OCI-LY1 (cell line): ENCODE data around the gene NR6A1.

ENCODE experiments used
- H2AFZ ChIP-seq: fragments of 200-600 bp; sonication (generic), shearing (Covaris generic); 2 replicates; pipeline ENCODE4 v1.6.0; 2014; ENCODE audit warnings: antibody characterized with exemption, mild to moderate bottlenecking, low read length
- H3F3A ChIP-seq: fragments of 200-600 bp; sonication (generic), shearing (Covaris generic); 2 replicates; pipeline ENCODE4 v1.6.0; 2014; ENCODE audit warnings: mild to moderate bottlenecking, antibody characterized with exemption, low read length, moderate library complexity; ENCODE audit not compliant: insufficient read depth
- H3K27ac ChIP-seq: fragments of 200-600 bp; sonication (generic); 2 replicates; pipeline ENCODE4 v1.5.1; 2014; ENCODE audit warnings: low read length, mixed run types, mild to moderate bottlenecking, low read depth; ENCODE audit not compliant: poor library complexity, severe bottlenecking
- H3K27me3 ChIP-seq: fragments of 200-600 bp; sonication (generic); 2 replicates; pipeline ENCODE4 v1.6.0; 2014; ENCODE audit warnings: antibody characterized with exemption, mild to moderate bottlenecking, low read length, moderate library complexity; ENCODE audit not compliant: insufficient read depth
- H3K36me3 ChIP-seq: fragments of 200-600 bp; sonication (generic); 2 replicates; pipeline ENCODE4 v1.6.1; 2014; ENCODE audit warnings: mild to moderate bottlenecking, antibody characterized with exemption, low read length, moderate library complexity, mixed read lengths; ENCODE audit not compliant: insufficient read depth
- H3K4me1 ChIP-seq: fragments of 200-600 bp; sonication (generic); 2 replicates; pipeline ENCODE4 v1.5.1; 2014; ENCODE audit warnings: mild to moderate bottlenecking, low read length, moderate library complexity; ENCODE audit not compliant: insufficient read depth, severe bottlenecking
- H3K4me2 ChIP-seq: fragments of 200-600 bp; sonication (generic), shearing (Covaris generic); 2 replicates; pipeline ENCODE4 v1.6.1; 2014; ENCODE audit warnings: low read length
- H3K4me3 ChIP-seq: fragments of 200-600 bp; sonication (generic); 2 replicates; pipeline ENCODE4 v1.5.1; 2014; ENCODE audit warnings: low read length, low read depth, mild to moderate bottlenecking, mixed read lengths; ENCODE audit not compliant: poor library complexity, severe bottlenecking
- H3K79me2 ChIP-seq: fragments of 200-600 bp; shearing (Covaris generic); 2 replicates; pipeline ENCODE4 v1.6.1; 2016; ENCODE audit warnings: mixed run types, low read length, mixed read lengths; ENCODE audit not compliant: insufficient read depth
- H3K9ac ChIP-seq: fragments of 200-600 bp; sonication (generic), shearing (Covaris generic); 2 replicates; pipeline ENCODE4 v1.6.1; 2014; ENCODE audit warnings: mild to moderate bottlenecking, low read length, mixed read lengths
- H3K9me2 ChIP-seq: fragments of 200-600 bp; sonication (generic), shearing (Covaris generic); 2 replicates; pipeline ENCODE4 v1.6.1; 2014; ENCODE audit warnings: low read depth, mild to moderate bottlenecking, low read length, mixed read lengths
- H3K9me3 ChIP-seq: fragments of 200-600 bp; shearing (Covaris generic); 2 replicates; pipeline ENCODE4 v1.6.1; 2014; ENCODE audit warnings: low read length, mixed read lengths
- H4K20me1 ChIP-seq: fragments of 200-600 bp; sonication (generic), shearing (Covaris generic); 2 replicates; pipeline ENCODE4 v1.6.0; 2016; ENCODE audit warnings: mild to moderate bottlenecking, low read length; ENCODE audit not compliant: insufficient read depth
- CTCF ChIP-seq: fragments of 200-600 bp; sonication (generic), shearing (Covaris generic); IDR thresholded peaks from 2 replicates; pipeline ENCODE4 v1.5.1; 2017; ENCODE audit warnings: mild to moderate bottlenecking, antibody characterized with exemption, low read length, moderate library complexity, mixed read lengths
- EZH2 ChIP-seq: fragments of 200-600 bp; sonication (generic), shearing (Covaris generic); IDR thresholded peaks from 2 replicates; pipeline ENCODE4 v1.8.0; 2017; ENCODE audit warnings: borderline replicate concordance, mixed run types, mild to moderate bottlenecking, antibody characterized with exemption, low read length, moderate library complexity, mixed read lengths

Gene NR6A1

GRCh38 chr9:124593651-124594058 is 177.5 kb downstream of the NR6A1 start:
- no peaks in the 10 kb centered on the region for H3F3A ChIP-seq
- no peak overlapping the region for H2AFZ ChIP-seq
- H3K27ac ChIP-seq: no peak overlapping the region
- no peaks in the 10 kb centered on the region for H4K20me1 ChIP-seq
- H3K4me3 ChIP-seq: no peak overlapping the region
- TF ChIP-seq CTCF: no peak
- TF ChIP-seq EZH2: no peak
- H3K36me3 ChIP-seq: no peaks in the 10 kb centered on the region
- no peaks in the 10 kb centered on the region for H3K9me2 ChIP-seq
- H3K4me2 ChIP-seq: no peak overlapping the region
- H3K27me3 ChIP-seq: no peaks in the 10 kb centered on the region
- no peaks in the 10 kb centered on the region for H3K79me2 ChIP-seq
- no peaks in the 10 kb centered on the region for H3K4me1 ChIP-seq
- H3K9me3 ChIP-seq: no peaks in the 10 kb centered on the region
- H3K9ac ChIP-seq: no peak overlapping the region

GRCh38 chr9:124593200-124593599 is 177.9 kb downstream of the NR6A1 start:
- no peaks in the 10 kb centered on the region for H3K9me2 ChIP-seq
- no peaks in the 10 kb centered on the region for H4K20me1 ChIP-seq
- TF ChIP-seq EZH2: no peak
- TF ChIP-seq CTCF: no peak
- H3K4me1 ChIP-seq: no peaks in the 10 kb centered on the region
- H3K79me2 ChIP-seq: no peaks in the 10 kb centered on the region
- no peaks in the 10 kb centered on the region for H3F3A ChIP-seq
- no peak overlapping the region for H2AFZ ChIP-seq
- H3K4me3 ChIP-seq: no peak overlapping the region
- H3K9me3 ChIP-seq: no peaks in the 10 kb centered on the region
- no peaks in the 10 kb centered on the region for H3K36me3 ChIP-seq
- H3K27me3 ChIP-seq: no peaks in the 10 kb centered on the region
- H3K9ac ChIP-seq: no peak overlapping the region
- no peak overlapping the region for H3K27ac ChIP-seq
- no peak overlapping the region for H3K4me2 ChIP-seq

- no peaks in the 10 kb centered on the region for H3F3A ChIP-seq
- H3K9me3 ChIP-seq: no peaks in the 10 kb centered on the region
- no peaks in the 10 kb centered on the region for H4K20me1 ChIP-seq
- H3K27ac ChIP-seq: no peak overlapping the region
- H3K27me3 ChIP-seq: no peaks in the 10 kb centered on the region
- H3K4me3 ChIP-seq: no peak overlapping the region
- H3K9ac ChIP-seq: no peak overlapping the region
- TF ChIP-seq CTCF (no peak), EZH2 (no peak)
- no peaks in the 10 kb centered on the region for H3K4me1 ChIP-seq
- no peaks in the 10 kb centered on the region for H3K36me3 ChIP-seq
- no peaks in the 10 kb centered on the region for H3K9me2 ChIP-seq
- no peak overlapping the region for H2AFZ ChIP-seq
- H3K4me2 ChIP-seq: no peak overlapping the region
- no peaks in the 10 kb centered on the region for H3K79me2 ChIP-seq
These were observed 180.0 kb downstream of the NR6A1 start for GRCh38 chr9:124590889-124591641.
